ENCODE data around the gene KCNMB2. TPM values are rescaled to one million over a fixed set of nuclear protein-coding genes. Genes with fewer than 3 reads are reported as not detected.

KCNMB2 gene
- polyA plus RNA-seq, 1 donor: 25.2 TPM

- no peak for DNase-seq
Observed at GRCh38 chr3:178568155-178568731, 32.0 kb downstream of the KCNMB2 start.

- DNase-seq: no peak
Observed at GRCh38 chr3:178568911-178569310, 32.7 kb downstream of the KCNMB2 start.

DNA sequence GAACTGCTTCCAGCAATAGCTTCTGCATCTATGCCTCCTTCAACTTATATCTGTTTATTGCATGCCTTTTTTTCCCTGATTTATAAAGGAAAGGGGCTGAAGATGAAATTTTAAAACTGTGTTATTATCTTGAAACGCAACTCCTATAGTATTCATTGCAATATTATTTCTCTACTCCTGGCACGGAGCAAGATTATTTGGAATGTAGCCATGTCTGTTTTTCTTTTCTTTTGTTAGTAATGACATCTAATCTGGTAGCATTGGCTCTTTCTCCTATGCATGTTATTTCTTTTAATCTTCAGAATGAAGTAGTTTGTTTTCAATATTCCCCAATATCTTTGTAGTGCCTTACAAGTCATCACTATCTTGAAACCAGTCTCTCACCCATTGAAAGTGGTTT, 33.6 kb downstream of the KCNMB2 start:
- no peak for DNase-seq

DNA sequence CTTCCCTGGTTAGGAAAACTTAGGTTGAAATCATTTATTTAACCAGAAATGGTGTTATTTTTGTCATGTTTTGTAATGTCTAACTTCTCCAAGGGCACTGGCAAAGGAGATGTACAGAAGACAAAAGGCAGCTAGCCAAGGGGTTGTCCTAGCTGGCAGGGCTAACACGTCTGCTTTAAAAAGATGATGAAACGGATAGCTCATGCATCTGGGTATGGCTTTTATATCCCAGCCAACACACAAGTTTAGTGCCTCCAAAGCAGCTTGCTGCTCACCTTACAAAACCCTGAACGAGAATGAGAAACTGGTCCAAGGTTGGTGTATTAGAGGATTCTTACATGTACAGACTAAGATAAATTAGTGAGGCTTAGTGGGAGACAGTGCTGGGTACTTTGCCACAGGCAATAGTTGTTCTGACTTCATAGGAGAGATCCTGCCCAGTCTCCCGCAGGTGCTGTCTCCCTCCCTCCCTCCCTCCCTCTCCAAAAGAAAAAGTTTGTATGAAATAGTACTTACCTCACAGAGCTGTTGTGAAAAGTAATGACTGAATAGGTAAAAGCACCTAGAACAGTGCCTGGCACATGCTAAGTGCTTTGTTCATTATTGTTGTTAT, 47.8 kb downstream of the KCNMB2 start:
- DNase-seq: no peak

- DNase-seq: no peak
Observed at GRCh38 chr3:178584722-178585380, 48.6 kb downstream of the KCNMB2 start.

DNA sequence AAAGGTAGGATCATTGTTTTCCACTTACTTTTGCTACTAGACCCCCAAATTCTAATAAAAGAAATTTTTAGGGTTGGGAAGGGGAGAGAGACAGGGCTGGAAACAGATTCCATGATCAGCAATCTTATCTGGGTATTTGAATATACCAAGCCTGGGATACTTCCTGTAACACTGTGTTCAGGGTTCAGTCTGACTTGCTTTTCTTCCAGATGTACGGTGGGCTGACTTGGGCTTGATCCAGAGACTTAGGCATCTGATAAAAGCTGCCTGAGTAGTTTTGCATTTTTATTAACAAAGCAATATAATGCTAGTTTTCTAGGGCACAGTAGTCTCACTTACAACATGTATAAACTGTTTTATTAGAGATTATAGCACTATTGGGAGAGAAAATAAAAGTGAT, 49.2 kb downstream of the KCNMB2 start:
- no peak for DNase-seq

- DNase-seq: no peak
Observed at GRCh38 chr3:178586076-178586475, 49.8 kb downstream of the KCNMB2 start.

DNA sequence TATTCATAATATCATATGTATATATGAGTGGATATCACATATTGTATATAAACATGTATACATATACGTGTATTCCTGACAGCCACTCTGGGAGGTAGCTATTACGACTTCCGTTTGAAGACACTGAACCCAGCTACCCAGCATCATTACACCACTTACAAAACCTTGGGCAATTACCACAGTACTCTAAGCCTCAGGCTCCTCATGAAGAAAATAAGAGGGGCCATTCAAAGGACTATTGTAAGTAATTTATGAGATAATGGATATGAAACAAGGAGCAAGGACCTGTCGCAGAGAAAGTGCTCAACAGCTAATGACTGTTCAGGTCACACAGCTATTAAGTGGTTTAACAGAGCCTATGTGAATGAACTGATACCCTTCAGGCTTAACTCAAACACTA, 52.4 kb downstream of the KCNMB2 start:
- DNase-seq: no peak

DNA sequence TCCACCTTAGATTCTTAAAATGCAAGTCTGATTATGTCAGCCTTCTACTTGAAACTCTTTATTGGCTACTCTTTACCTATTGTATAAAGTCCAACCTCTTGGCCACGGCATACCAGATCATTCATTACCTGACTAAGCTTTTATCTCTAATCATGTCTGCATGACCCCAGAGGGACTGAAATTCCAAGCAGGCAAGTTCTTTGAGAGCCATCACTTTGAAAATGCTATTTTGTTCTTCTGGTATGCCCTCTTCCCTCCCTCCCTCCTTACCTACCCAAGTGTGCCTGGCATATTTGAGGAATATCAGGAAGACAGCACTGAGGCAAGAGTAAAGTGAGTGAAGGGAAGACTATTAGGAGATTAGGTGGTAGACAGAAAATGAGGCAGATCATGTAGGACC, 57.5 kb downstream of the KCNMB2 start:
- no peak for DNase-seq

DNA sequence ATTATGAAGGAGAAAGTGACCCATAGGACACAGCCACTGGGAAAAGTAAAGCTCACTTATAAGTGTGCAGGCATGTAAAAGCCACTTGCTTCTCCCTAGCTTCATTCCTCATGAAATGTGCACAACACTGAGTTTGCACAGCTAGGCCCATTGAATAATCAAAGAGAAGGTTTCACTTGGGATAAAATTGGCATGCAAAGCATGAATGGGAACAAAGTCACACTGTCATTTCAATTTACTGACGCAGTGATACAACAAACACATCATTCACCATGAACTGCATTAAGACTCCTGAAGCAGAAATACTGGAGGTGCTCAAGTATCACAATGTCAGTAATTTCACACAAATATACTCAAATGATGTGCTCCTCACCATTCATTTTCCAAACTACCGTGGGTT, 61.1 kb downstream of the KCNMB2 start:
- DNase-seq: no peak

- DNase-seq: no peak
Observed at GRCh38 chr3:178602856-178603255, 66.6 kb downstream of the KCNMB2 start.

- no peak for DNase-seq
Observed at GRCh38 chr3:178603735-178604134, 67.5 kb downstream of the KCNMB2 start.

GRCh38 chr3:178618197-178618596, 82.0 kb downstream of the KCNMB2 start:
- DNase-seq: no peak

DNA sequence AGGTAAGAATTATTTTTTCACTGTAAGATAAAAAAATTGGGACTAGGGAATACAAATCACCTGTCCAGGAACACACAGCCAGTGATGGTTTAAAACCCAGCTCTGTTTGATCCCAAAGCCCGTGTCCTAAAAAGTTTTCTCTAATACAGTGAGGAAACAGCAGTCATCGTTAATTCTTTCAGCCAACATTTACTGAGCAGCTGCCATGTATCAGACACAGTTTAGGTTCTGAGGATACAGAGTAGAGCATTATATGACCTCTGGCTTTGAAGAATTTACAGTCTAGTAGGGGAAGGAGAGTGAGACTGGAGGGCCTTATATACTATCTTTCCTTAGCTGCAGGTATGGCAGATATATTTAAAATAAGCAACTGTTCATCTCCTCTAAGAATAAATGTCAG, 82.7 kb downstream of the KCNMB2 start:
- no peak for DNase-seq

- no peak for DNase-seq
Observed at GRCh38 chr3:178623666-178624255, 87.5 kb downstream of the KCNMB2 start.

GRCh38 chr3:178624276-178624675, 88.0 kb downstream of the KCNMB2 start:
- DNase-seq: no peak

GRCh38 chr3:178625053-178625600, 88.9 kb downstream of the KCNMB2 start:
- DNase-seq: no peak

- no peak for DNase-seq
Observed at GRCh38 chr3:178628037-178628436, 91.8 kb downstream of the KCNMB2 start.

DNA sequence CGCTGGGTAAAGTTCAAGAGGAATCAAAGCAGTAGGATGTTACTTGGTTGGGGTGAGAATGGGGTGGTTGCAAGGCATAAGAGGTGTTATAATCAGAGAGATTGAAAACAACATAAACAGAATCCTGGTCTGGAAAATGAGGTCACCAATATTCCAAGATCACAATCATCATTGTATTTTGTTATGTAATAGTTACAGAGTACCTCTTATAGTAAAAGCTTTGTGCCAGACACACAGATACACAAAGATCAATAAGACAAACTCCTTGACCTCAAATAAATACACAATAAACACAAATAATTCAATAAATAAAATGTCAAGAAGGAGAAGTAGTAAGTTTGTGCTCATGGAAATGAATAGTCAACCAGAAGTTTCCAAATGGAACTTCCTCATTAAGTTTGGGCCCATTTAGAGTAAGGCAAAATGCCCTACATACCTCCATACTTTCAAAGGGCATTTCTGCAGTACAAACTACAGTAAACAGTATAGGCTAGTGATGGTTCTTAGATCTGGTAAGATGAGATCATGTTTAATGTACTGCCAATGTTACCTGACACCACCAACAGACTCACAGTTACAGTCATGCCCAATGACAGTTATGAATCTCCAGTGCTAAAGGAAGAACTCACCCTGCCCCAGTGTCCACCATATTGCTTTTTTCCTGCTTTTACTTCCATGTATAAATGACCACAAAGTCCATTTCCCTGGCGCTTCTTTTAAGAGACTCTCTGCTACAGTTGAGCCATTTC, 93.4 kb downstream of the KCNMB2 start:
- DNase-seq: no peak

DNA sequence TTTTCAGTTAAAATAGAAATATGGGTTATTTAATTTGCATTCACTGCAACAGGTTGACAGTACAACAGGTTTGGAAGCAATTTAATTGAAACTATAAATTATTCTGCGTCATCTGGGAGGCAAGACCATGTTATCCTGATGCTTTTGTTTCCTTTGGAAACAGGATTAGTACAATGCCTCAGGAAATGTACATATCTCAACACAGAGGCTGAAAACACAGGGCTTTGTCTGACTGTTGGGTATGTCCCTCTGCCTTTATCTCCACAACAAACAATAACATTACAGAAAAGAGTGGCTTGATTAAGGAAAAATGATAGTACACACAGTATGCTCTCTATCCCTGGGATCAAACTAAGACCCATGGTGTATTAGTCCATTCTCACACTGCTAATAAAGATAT, 95.7 kb downstream of the KCNMB2 start:
- DNase-seq: no peak

DNA sequence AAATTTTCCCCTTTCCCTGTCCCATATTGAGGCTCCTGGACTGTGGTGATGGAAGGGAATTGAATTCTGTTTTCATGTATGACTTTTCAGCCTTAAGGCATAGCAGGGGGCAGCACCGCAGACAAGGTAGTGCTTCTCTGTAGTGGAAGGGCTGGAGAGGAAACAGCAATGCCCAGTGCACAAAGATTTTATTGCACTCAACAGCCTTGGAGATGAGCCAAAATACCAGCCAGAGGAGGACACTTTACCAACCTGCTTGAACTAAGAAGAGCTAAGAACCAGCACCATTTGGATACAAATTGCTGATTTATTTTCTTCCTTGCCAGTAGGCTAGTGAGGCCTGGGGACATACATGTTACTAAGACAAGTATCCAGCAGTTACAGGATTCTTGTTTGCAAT, 98.7 kb downstream of the KCNMB2 start:
- no peak for DNase-seq

DNA sequence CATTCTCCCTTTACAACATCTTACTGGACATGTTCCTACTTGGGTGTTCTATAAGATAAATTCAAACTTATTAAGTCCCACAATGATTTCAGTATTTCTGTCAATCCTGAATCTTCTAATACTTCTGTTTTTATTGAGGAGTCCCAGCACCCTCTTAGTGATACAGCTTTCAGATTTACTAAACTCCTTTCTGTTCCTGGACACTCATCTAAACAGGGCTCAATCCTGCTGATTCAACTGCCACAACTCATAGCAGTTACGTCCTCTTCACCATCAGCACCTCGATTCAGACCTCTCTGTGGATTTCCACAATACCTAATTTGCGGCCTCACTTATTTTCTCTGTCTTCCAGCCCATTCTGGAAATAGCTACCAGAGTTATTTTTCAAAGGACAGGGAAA, 101.6 kb downstream of the KCNMB2 start:
- DNase-seq: no peak

DNA sequence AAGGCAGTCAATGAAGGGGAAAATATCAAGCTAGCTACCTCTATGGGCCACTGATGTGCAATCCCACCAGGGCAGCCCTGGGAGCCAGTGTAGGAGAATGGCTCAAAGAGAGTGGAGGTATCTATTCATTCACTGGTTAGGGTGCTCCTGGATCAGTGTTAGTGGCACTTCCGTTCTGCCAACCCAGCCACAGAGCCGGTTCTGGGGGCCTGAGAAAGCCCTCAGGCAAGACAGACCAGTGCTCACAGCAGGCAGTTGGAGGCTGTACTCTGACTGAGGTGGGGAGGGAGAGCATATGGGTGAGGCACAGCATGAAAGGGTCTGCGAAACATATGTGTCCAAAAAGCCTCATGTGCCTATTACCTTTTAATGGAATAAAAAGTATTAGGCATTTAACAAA, 109.3 kb downstream of the KCNMB2 start:
- no peak for DNase-seq

All from left kidney (tissue), 2 donors.